SK-N-SH treated with all-trans-retinoic acid at 6 μM for 48 hours (cell line): ENCODE data around the gene NME7.

Source experiments
- BACH2 ChIP-seq: fragments of 250-450 bp; sonication (Bioruptor Pico); IDR thresholded peaks from 2 replicates; pipeline ENCODE4 v1.9.0; 2021; ENCODE audit warnings: mild to moderate bottlenecking, borderline replicate concordance
- ZFP3 ChIP-seq: fragments of 250-450 bp; sonication (Bioruptor Pico); IDR thresholded peaks from 2 replicates; pipeline ENCODE4 v1.5.0; 2020; ENCODE audit warnings: mild to moderate bottlenecking, moderate library complexity

DNA sequence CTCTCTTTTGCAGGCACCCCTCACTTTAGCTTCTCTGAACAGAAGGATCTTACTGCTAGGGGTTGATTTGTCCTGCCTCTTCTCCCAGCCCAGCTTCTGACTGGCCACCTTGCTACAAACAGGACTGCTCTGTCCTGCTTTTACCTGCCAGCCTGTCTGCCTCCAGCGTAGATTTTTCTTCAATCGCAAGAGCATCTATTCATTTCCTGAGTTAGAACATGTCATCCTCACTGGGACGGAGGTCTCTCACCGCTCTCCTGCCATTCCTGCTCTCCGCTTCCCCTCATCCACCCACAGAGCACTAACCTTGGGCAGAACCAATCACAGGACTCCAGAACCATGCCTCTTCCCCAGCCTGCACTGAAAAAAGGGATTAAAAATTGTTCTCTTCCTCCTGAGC lies 264.6 kb downstream of the NME7 start:
- TF ChIP-seq ZFP3 (CRISPR knock-in tag) = no peak
- TF ChIP-seq BACH2 = no peak
